Measurements from ENCODE around the gene TJP1. TPM values are rescaled to one million over a fixed set of nuclear protein-coding genes. Genes with fewer than 3 reads are reported as not detected.

The TJP1 gene
- total RNA-seq, 4 donors from 2014 or later: 59.1 to 99.9 (median 83.8) TPM

DNA sequence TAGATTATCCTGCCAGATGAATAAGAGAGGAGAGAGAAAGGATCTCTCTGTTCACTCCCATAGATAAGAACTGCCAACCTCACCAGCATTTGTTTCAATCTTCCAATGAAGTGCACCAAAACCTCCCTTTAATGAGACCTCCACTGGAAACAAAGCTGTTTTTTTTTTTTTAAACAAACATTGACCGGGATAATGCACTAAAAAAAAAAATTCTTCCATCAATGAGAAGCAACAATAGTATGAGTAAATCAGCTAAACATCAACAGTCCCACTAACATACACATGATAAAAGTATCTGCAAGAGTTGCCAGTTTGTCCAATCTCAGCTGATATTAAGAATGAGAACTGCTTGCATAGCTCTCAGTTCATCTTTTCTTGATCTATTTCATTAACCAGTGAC lies 19.9 kb downstream of the TJP1 start:
- H3K4me3 ChIP-seq (ENCODE audit: low read depth, poor library complexity, severe bottlenecking): no peak overlapping the region
- TF ChIP-seq, protein P1, sequence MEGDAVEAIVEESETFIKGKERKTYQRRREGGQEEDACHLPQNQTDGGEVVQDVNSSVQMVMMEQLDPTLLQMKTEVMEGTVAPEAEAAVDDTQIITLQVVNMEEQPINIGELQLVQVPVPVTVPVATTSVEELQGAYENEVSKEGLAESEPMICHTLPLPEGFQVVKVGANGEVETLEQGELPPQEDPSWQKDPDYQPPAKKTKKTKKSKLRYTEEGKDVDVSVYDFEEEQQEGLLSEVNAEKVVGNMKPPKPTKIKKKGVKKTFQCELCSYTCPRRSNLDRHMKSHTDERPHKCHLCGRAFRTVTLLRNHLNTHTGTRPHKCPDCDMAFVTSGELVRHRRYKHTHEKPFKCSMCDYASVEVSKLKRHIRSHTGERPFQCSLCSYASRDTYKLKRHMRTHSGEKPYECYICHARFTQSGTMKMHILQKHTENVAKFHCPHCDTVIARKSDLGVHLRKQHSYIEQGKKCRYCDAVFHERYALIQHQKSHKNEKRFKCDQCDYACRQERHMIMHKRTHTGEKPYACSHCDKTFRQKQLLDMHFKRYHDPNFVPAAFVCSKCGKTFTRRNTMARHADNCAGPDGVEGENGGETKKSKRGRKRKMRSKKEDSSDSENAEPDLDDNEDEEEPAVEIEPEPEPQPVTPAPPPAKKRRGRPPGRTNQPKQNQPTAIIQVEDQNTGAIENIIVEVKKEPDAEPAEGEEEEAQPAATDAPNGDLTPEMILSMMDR (IDR thresholded peaks at IDR 0.05): no peak
- no peak for TF ChIP-seq POLR2A (IDR thresholded peaks at IDR 0.05)
- 67 to 71% methylated on average over 1 of the region's 1 CpG for WGBS, 2 donors
- DNase-seq (ENCODE audit: low spot score in 2 of 2): no peak
- intact Hi-C loops (cut with DNase I; ENCODE audit: low total_unique reads): no loop called here

DNA sequence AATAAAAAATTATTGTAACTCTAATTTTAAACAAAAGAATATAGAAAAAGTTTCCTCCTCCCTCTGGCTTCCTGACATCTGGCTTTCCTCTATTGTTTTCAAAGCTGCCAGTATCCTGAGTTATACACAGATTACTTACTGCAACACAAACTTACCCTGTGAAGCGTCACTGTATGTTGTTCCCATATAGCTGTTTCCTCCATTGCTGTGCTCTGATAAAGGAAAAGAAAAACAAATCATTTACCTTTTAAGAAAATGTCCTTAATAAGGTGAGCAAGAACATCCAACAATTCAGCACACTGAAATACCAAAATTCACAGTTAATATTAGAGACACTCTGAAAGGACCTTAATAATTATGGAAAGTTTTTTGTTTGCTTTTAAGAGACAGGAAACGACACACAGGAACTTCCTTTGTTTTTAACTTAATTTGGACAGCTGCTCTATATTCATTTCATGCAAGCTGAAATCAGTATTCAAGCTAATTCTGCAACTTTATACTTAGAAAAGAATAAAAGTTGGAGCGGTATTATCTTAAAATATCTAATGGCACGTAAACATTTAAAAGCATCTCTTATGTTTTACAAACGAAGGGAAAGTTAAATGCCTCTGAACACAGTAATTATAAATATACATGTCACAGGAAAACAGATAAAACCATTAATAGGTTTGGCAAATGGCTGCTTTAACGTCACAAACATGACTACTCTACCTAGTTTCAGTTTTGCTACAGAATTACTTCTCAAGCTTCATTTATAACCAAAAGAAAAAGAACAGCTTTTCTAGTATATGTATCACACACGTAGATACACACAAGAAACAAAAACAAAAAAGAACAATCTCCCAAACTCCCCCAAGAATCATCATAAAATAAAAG lies 21.5 kb downstream of the TJP1 start:
- H3K4me3 ChIP-seq (ENCODE audit: low read depth, poor library complexity, severe bottlenecking): no peak overlapping the region
- intact Hi-C loops (cut with DNase I; ENCODE audit: low total_unique reads): no loop called here
- no peak for TF ChIP-seq POLR2A (IDR thresholded peaks at IDR 0.05)
- TF ChIP-seq, protein P1 (IDR thresholded peaks at IDR 0.05): no peak
- WGBS, 2 donors: 63 to 73% methylated on average over 7 of the region's 7 CpGs
- no peak for DNase-seq (ENCODE audit: low spot score in 2 of 2)

- intact Hi-C loops (cut with DNase I; ENCODE audit: low total_unique reads): no loop called here
- no peak for DNase-seq (ENCODE audit: low spot score in 2 of 2)
- H3K4me3 ChIP-seq (ENCODE audit: low read depth, poor library complexity, severe bottlenecking): no peak overlapping the region
- WGBS, 2 donors: 72 to 74% methylated on average over 3 of the region's 3 CpGs
- TF ChIP-seq, protein P1 (IDR thresholded peaks at IDR 0.05): no peak
- TF ChIP-seq POLR2A (IDR thresholded peaks at IDR 0.05): no peak
These were observed 22.4 kb downstream of the TJP1 start for GRCh38 chr15:29799859-29800258.

- WGBS, 2 donors: 67 to 73% methylated on average over 1 of the region's 1 CpG
- TF ChIP-seq, protein P1 (IDR thresholded peaks at IDR 0.05): no peak
- no peak for TF ChIP-seq POLR2A (IDR thresholded peaks at IDR 0.05)
- intact Hi-C loops (cut with DNase I; ENCODE audit: low total_unique reads): no loop called here
These were observed 26.7 kb downstream of the TJP1 start for GRCh38 chr15:29795610-29796009.

GRCh38 chr15:29792426-29793159 lies 29.7 kb downstream of the TJP1 start:
- no peak for DNase-seq (ENCODE audit: low spot score in 2 of 2)
- TF ChIP-seq, protein P1 (IDR thresholded peaks at IDR 0.05): no peak
- no peak for TF ChIP-seq POLR2A (IDR thresholded peaks at IDR 0.05)
- intact Hi-C loops (cut with DNase I; ENCODE audit: low total_unique reads): no loop called here
- H3K4me3 ChIP-seq (ENCODE audit: low read depth, poor library complexity, severe bottlenecking): no peak overlapping the region
- WGBS, 2 donors: 83 to 92% methylated on average over 2 of the region's 2 CpGs

More at GRCh38 chr15:29795610-29796009, 26.7 kb downstream of the TJP1 start:
- no peak for DNase-seq (ENCODE audit: low spot score in 2 of 2)
- no peak overlapping the region for H3K4me3 ChIP-seq (ENCODE audit: low read depth, poor library complexity, severe bottlenecking)

All from lower leg skin (tissue), 4 donors.